GM12878 (cell line): ENCODE data around the gene NNAT. TPM values are rescaled to one million over a fixed set of nuclear protein-coding genes. Genes with fewer than 3 reads are reported as not detected.

ENCODE experiments used
- ATAC-seq: fragments of 200-7000 bp; cut with Tn5 transposase; 3 replicates; pipeline ENCODE4 v1.9.1; 2020; ENCODE audit warnings: mild to moderate bottlenecking, moderate library complexity
- BruUV-seq: library from RNA; stranded (reverse); fragments of 400-500 nt; replicated peaks from 2 replicates; lab custom pipeline; 2021; lab: Mats Ljungman, UMichigan
- CTCF ChIA-PET: fragments of 300-600 bp; sonication (Branson Sonifier 250); formaldehyde crosslinking; extraction: SDS; loops from one replicate; lab custom pipeline; 2021; ENCODE audit warnings: inconsistent platforms; lab: Yijun Ruan, JAX
- POLR2A ChIA-PET: fragments of 350-600 bp; formaldehyde crosslinking; extraction: SDS; loops from one replicate; lab custom pipeline; 2021; ENCODE audit warnings: inconsistent platforms; lab: Charles Lee
- RAD21 ChIA-PET: fragments of 300-600 bp; sonication (Branson Sonifier 250); formaldehyde crosslinking; loops from one replicate; lab custom pipeline; 2023; ENCODE audit warnings: antibody characterized with exemption; ENCODE audit not compliant: unreplicated experiment; lab: Charles Lee
- SMC1A ChIA-PET: fragments of 300-600 bp; sonication (Branson Sonifier 250); formaldehyde crosslinking; loops from one replicate; lab custom pipeline; 2023; ENCODE audit not compliant: unreplicated experiment, uncharacterized antibody; lab: Charles Lee
- DNase-seq: peaks from one replicate; pipeline ENCODE4 v3.0.0-alpha.2; 2011; ENCODE audit warnings: low read depth, low spot score
- FAIRE-seq: peaks from 3 replicates; lab custom pipeline; 2011; peaks lifted over from hg19 to GRCh38; lab: Jason Lieb, UNC
- H2AFZ ChIP-seq: 2 replicates; pipeline ENCODE4 v1.6.0; 2011; ENCODE audit warnings: low read depth, low read length, control low read depth; ENCODE audit not compliant: control insufficient read depth
- H3K27ac ChIP-seq: 2 replicates; pipeline ENCODE4 v1.5.1; 2011; ENCODE audit warnings: control low read depth; ENCODE audit not compliant: control insufficient read depth, insufficient read depth
- H3K27me3 ChIP-seq, 2 experiments: replicated peaks in 1 of 2; 2 replicates each; pipeline versions ENCODE4 v1.6.0 to v1.6.1; 2011; ENCODE audit warnings: low read length in 1 of 2; ENCODE audit not compliant: control insufficient read depth in 2 of 2, insufficient read depth in 2 of 2
- H3K36me3 ChIP-seq, 2 experiments: 2 replicates each; pipeline ENCODE4 v1.5.1; 2011; ENCODE audit warnings: low read length in 1 of 2; ENCODE audit not compliant: control insufficient read depth in 2 of 2, insufficient read depth in 2 of 2
- H3K4me1 ChIP-seq: 2 replicates; pipeline ENCODE4 v1.6.1; 2011; ENCODE audit warnings: mild to moderate bottlenecking, low read length, moderate library complexity, mixed read lengths; ENCODE audit not compliant: control insufficient read depth, insufficient read depth
- H3K4me2 ChIP-seq: 2 replicates; pipeline ENCODE4 v1.6.0; 2011; ENCODE audit warnings: control low read depth; ENCODE audit not compliant: control insufficient read depth, insufficient read depth
- H3K4me3 ChIP-seq: fragments of 200-600 bp; sonication (generic); 2 replicates; pipeline ENCODE4 v1.5.1; 2016
- H3K79me2 ChIP-seq: 2 replicates; pipeline ENCODE4 v1.6.0; 2011; ENCODE audit warnings: low read length; ENCODE audit not compliant: control insufficient read depth, insufficient read depth
- H3K9ac ChIP-seq: 2 replicates; pipeline ENCODE4 v1.8.0; 2011; ENCODE audit warnings: low read length, control low read depth, mixed read lengths; ENCODE audit not compliant: control insufficient read depth, insufficient read depth
- H3K9me3 ChIP-seq: replicated peaks from 3 replicates; pipeline ENCODE4 v1.5.1; 2011; ENCODE audit warnings: mild to moderate bottlenecking, low read length; ENCODE audit not compliant: control insufficient read depth, insufficient read depth
- H4K20me1 ChIP-seq: 2 replicates; pipeline ENCODE4 v1.6.0; 2011; ENCODE audit not compliant: control insufficient read depth, insufficient read depth
- CTCF ChIP-seq, 3 experiments: IDR thresholded peaks in 2 of 3; conservative IDR thresholded peaks in 1 of 3; 2 replicates each; pipeline ENCODE4 v1.5.1; 2011; ENCODE audit warnings: low read depth in 3 of 3, low read length in 3 of 3, mild to moderate bottlenecking in 3 of 3, control low read depth in 2 of 3, moderate library complexity in 2 of 3, inconsistent platforms in 1 of 3, mixed read lengths in 1 of 3; ENCODE audit not compliant: control insufficient read depth in 2 of 3, insufficient read depth in 1 of 3; ENCODE audit errors: extremely low read depth in 1 of 3
- MAX ChIP-seq: IDR thresholded peaks from 2 replicates; pipeline ENCODE4 v1.6.1; 2012; ENCODE audit warnings: low read depth, low read length, improper control_type of control experiment
- ZNF592 ChIP-seq: fragments of 450-650 bp; IDR thresholded peaks from 2 replicates; pipeline ENCODE4 v1.6.1; 2017; ENCODE audit warnings: mild to moderate bottlenecking, moderate library complexity
- WGBS: methylation state at CpG from one replicate; pipeline ENCODE4 v1.1.6; 2016; ENCODE audit warnings: low lambda C conversion rate; ENCODE audit not compliant: insufficient replicate concordance, insufficient coverage; ENCODE audit errors: missing lambda C conversion rate; 5-methylcytosine and 5-hydroxymethylcytosine counted together
- in situ Hi-C: fragments of 300-500 bp; cut with MboI; formaldehyde crosslinking; loops from 9 replicates; pipeline ENCODE4 v1.14.3; 2018; ENCODE audit warnings: mixed read lengths
- intact Hi-C: fragments of 100-400 bp; cut with micrococcal nuclease; formaldehyde crosslinking; loops from one replicate; pipeline ENCODE4 v1.14.2; 2022; ENCODE audit not compliant: unreplicated experiment
- polyA plus RNA-seq, 11 experiments: library from polyadenylated mRNA; depleted of rRNA in 4 of 11; unstranded in 6 of 11; stranded (reverse) in 5 of 11; fragments of >200 nt; fragmentation: Nextera tagmentation in 4 of 11; fragmentation: Illumina TruSeq in 1 of 11; extraction: Ambion mirVana in 4 of 11; extraction: Trizol in 1 of 11; gene quantifications; 1 replicate in 1 of 11; 2 replicates in 10 of 11; pipeline versions ENCODE4 v1.2.1 to v1.2.3, GENCODE V29; 2011 to 2016; ENCODE audit warnings: inconsistent platforms in 2 of 11, missing spikeins in 2 of 11, low read depth in 1 of 11
- total RNA-seq, 4 experiments: library from RNA; depleted of rRNA in 3 of 4; stranded (reverse); fragments of >200 nt in 3 of 4; fragmentation: Illumina TruSeq in 1 of 4; extraction: Trizol in 1 of 4; gene quantifications; 2 replicates each; pipeline versions ENCODE4 v1.2.1 to v1.2.3, GENCODE V29; 2013 to 2021

The NNAT gene
- total and polyA plus RNA-seq, 10 of the 15 experiments (the other 5 are each of a cell fraction or from before 2014, with no cell fraction given), result 0.22 to 0.99 (median 0.42) TPM; not detected in 7

- TF ChIP-seq ZNF592, result peak; percentile 96
Observed at GRCh38 chr20:37542281-37542680, 21.2 kb downstream of the NNAT start (continued).

GRCh38 chr20:37543828-37544227, 22.8 kb downstream of the NNAT start:
- WGBS, result 55% methylated on average over 3 of the region's 3 CpGs
- Histone ChIP-seq H4K20me1 (no peaks in the 10 kb centered on the region), H3K36me3 (no peaks in the 10 kb centered on the region), H2AFZ (no peak overlapping the region), H3K4me2 (no peak overlapping the region), H3K9ac (no peak overlapping the region), H3K79me2 (no peaks in the 10 kb centered on the region), H3K4me1 (no peaks in the 10 kb centered on the region), H3K9me3 (no peaks in the 10 kb centered on the region), H3K27me3 (no peaks in the 10 kb centered on the region), H3K4me3 (no peak overlapping the region), H3K27ac (no peak overlapping the region)
- RAD21 ChIA-PET, result interaction anchor here (1.0 to 1.3 kb wide), 2 partner anchors 9 to 348 kb away, joined by 3 to 5 read pairs; no protein-coding TSS in a partner anchor
- intact Hi-C loops (no loop called here), in situ Hi-C loops (no loop called here)
- POLR2A ChIA-PET, result no interaction called here
- TF ChIP-seq CTCF (IDR thresholded peaks at IDR 0.05 in 2 of 3, conservative IDR thresholded peaks at IDR 0.05 in 1 of 3; ENCODE audit: control insufficient read depth in 2 of 3, extremely low read depth in 1 of 3, insufficient read depth in 1 of 3, low read depth in 3 of 3, low read length in 3 of 3) (peak in 1 of 3 experiments; percentile 19; a peak in 1 of 6 replicates), MAX (no peak)
- CTCF ChIA-PET, result interaction anchor here (1.0 kb wide), 1 partner anchor 9 kb away, joined by 3 read pairs; no protein-coding TSS in a partner anchor
- BruUV-seq, result no TSS peak
- ATAC-seq (no peak), DNase-seq (no peak), FAIRE-seq (no peak)
- SMC1A ChIA-PET, result interaction anchor here (1.3 kb wide), 1 partner anchor 9 kb away, joined by 3 read pairs; no protein-coding TSS in a partner anchor
